ENCODE results near the gene IGSF9B.

DNA sequence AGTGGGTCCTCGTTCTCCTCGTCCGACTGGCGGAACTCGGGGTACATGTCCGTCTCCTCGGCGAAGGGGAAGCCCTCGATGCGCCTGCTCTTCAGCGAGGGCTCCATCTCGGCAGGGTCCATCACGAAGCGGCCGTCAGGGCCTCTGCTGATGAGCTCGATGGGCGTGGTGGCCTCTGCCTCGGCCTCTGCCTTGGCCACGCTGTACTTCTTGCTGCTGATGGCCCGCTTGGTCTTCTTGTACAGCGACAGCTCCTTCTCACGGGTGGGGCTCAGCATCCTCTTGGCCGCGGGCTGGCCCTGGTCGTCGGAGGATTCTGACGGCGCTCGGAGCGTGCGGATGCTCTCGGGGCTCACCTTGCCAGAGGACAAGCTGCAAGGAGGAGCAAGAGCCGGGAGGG, 35.7 kb downstream of the IGSF9B start:
- TF ChIP-seq, protein P1, sequence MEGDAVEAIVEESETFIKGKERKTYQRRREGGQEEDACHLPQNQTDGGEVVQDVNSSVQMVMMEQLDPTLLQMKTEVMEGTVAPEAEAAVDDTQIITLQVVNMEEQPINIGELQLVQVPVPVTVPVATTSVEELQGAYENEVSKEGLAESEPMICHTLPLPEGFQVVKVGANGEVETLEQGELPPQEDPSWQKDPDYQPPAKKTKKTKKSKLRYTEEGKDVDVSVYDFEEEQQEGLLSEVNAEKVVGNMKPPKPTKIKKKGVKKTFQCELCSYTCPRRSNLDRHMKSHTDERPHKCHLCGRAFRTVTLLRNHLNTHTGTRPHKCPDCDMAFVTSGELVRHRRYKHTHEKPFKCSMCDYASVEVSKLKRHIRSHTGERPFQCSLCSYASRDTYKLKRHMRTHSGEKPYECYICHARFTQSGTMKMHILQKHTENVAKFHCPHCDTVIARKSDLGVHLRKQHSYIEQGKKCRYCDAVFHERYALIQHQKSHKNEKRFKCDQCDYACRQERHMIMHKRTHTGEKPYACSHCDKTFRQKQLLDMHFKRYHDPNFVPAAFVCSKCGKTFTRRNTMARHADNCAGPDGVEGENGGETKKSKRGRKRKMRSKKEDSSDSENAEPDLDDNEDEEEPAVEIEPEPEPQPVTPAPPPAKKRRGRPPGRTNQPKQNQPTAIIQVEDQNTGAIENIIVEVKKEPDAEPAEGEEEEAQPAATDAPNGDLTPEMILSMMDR (IDR thresholded peaks at IDR 0.05; ENCODE audit: insufficient read depth, low read length, poor library complexity, severe bottlenecking), result no peak
- no peak for TF ChIP-seq EZH2phosphoT487 (conservative IDR thresholded peaks at IDR 0.05; ENCODE audit: low read length)
